HG03571 (cell line): ENCODE measurements around the gene STIL.

ENCODE experiments used
- ATAC-seq: cut with Tn5 transposase; IDR thresholded peaks from one replicate; pipeline ENCODE4 v1.9.1; 2021; ENCODE audit not compliant: unreplicated experiment

STIL gene

DNA sequence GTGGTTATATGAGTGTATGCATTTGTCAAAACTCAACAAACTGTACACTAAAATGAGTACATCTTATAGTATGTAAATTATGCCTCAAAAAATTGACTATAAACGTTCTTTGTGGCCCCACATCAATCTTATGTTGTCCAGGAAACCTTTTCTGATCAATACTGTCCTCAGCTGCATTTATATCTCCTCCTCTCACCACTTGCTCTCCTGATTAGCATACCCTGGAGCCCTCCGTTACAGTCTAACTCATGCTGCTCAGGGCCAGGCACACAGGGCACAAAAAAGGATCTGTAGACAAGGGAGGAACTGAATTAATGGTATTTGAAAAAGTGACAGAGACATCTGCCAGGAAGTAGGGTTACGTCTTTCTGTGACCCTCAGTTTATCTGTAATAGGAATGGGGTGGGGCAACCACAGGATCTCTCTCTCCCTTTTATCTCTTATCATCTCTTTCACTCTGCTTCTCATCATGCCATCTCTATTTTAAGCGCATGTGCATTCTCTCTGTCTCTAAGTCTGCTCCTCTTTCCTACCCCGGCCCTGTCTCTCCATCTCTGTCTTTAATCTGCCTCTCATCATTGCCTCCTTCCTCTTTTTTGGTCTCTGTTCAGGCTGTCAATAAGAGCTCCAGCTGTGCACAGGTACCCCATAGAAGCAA is 74.9 kb downstream of the STIL start:
- no peak for ATAC-seq

DNA sequence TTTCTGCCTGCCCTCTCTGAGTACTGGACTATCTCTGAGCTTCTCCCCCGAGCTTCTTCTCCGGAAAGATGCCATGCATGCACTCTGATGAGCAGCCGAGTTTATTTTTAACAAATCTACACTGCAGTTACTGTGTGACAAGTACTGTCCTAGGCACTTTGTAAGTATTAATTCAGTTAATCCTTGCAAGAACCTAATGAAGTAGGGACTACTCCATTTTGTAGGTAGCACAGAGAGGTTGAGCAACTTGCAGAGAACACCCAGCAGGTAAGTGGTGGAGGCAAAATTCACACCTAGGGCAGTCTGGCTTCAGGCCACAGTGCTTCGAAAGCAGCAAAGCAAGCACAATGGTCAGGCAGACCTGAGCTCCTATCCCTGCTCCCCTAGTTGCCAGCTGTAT is 78.1 kb downstream of the STIL start:
- no peak for ATAC-seq

- no peak for ATAC-seq
Measured at GRCh38 chr1:47235241-47235681, 78.7 kb downstream of the STIL start.

DNA sequence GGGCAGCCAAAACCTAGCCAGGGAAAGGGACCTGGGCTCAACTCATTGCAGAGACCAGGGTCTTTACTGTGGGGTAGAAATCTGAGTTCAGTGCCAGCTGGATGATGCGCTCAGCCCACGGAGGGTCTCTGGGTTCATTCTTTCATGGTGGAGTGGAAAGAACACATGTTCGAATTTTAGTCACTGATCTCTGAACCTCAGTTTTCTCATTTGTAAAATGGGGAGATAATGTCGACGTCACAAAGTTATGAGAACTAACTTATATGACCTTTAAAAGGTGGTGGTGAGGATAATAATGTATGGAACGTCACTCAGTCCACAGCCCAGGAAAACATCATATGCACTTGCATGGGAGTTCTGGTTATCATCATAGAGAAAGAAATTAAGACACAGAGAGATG is 80.8 kb downstream of the STIL start:
- ATAC-seq, result no peak

GRCh38 chr1:47232187-47232874 is 81.6 kb downstream of the STIL start, which contains the start of gene TAL1:
TSS of gene TAL1 (minus strand) at chr1:47232225. CDS start at chr1:47225888, 6,337 bp downstream.
- no peak for ATAC-seq

DNA sequence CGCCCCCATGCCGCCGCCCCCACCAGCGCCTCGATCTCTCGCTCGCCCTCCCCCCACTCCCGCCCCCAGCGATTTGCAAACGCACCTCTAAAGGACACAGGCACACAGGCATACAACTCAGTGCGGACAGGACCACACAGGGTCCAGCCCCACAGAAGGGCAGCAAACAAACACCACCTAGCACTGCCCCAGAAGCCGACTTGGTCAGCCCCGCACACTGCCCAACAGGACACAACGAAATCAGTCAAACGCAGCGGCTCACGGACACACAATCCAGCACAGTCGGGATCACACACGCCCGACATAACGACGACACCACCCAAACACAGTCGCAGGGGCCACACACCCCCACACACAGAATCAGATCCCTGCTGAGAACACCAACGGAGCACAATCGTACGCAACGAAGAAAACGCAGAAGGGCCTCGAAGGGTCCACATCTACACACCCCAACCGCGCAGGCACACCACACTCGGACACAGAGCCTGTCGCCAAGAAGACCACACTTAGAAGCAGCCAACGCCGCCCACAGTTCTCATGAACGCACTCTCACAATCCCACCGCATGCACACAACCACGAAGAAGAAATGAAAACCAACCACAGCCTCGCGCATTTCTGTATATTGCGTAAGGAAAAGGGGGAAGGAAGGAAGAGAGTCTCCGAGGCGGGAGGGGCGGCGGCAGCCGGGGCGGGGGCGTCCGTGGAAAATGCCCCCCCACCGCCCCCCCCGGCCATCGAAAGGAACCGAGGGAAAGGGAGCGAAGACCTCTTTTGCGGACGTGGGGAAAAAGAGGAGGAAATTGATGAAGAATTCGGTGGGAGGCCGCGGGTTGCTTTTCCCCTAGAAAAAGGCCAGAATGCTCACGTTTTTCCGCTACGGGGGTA is 82.4 kb downstream of the STIL start:
- no peak for ATAC-seq

- no peak for ATAC-seq
Measured at GRCh38 chr1:47230692-47231300, 83.2 kb downstream of the STIL start.

- ATAC-seq, result no peak
Measured at GRCh38 chr1:47229886-47230691, 83.9 kb downstream of the STIL start.

DNA sequence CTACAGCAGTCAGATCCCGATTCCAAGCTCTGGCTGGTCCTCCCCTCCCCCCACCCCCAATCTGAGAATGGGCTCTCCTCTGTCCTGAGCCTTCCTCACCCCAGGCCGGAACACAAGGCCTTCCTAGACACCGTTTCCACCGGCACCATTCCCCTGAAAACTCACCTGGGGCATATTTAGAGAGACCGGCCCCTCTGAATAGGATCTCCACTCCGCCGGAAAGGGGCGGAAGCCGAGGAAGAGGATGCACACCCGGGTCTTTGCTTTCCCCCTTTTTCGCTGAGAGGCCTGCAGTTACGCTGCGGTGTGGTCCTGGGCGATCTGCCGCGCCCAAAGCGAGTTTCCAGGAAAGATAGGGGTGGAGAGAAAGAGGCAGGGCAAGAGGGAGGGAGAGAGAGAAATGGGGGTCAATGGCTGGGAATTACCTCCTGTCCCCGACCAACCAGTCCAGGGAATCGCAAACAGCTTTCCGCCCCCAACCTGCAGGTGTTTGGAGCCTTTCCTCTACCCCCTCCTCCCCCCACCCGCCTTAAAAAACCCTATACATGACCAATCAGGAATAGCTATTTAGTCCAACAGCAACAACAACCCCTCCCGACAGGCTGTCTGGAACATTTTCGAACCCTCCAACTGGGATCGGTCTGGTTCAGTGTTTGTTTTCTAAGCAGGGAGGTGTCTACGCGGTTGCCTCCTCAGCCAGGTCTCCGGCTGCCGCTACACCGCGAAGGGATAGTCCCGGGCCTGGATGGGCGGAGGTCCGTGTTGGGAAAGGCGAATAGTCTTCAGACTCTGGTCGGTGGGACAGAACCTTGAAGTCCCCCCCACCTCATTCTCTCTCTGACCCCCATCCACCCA is 84.7 kb downstream of the STIL start:
- ATAC-seq, result no peak

DNA sequence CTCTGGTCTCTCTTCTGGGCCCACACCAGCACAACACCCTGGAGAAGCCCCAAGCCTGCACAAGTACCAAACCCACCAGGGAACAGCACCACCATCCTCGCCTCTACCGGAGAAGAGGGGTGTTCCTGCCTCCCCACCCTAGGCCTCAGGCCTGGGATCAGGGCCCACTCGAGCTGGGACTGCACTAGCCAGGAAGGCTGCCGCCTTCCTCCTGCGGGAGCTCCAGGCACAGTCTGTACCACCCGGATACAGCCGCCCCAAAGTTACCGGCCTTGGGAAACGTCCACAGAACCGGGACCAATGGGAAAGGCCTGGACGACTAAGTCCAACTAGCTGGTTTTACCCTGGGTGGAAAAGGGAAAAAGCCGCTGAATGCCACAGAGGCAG is 85.3 kb downstream of the STIL start:
- ATAC-seq, result no peak

DNA sequence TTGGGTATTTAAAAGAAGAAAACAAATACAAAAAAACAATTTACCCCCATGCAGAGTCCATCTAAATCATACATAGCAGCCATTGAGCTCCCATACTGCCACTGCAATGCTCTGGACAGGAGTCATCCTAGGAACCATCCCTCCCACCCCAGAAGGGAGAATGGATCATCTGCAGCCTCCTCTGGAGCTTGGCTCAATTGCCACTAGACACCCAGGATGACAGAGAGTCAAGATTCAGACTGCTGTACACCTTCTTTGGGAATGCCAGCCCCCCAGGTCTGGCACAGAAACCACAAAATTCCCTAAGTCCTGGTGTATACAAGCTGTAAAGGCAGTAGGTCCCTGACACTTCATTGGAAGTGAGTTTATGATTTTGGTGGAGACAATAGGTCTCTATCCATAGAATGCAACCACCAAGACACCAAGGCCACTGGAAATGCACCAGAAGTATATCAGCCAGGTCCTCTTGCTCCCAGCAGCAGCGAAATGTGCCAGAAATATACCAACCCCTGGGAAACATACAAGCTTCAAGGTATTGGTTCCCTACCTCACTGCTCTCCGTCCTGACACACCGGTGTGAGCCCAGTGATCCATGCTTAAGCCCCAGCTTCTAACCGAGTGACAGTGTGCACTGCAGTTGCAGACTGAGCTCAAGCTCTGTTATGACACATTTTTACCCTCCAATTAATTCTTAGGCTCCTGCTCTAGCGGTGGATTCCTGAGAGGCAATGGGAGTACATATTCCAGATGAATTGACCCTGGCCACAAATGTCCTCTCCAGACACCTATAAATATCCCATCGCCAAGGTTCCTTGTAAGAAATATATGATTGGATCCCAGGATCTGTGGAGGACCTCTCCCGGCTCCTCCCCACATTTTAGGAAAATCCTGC is 86.4 kb downstream of the STIL start:
- no peak for ATAC-seq

DNA sequence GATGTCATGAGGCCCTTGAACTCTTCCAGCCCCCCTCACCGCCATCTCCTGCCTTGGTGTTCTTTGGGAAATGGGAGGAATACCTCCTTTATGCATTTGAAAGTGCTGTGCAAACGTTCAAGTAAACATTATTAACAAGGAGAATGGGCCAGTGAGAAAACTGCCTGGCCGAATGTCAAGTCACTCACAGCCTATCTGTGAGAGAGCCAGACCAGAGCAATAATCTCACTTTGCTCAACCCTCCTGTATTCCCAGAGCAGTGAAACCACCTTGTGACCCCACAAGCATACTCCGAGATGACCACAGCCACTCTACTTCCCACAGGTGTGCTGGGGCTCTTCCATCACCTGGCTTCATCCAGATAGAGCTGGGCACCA is 87.1 kb downstream of the STIL start:
- ATAC-seq, result no peak

DNA sequence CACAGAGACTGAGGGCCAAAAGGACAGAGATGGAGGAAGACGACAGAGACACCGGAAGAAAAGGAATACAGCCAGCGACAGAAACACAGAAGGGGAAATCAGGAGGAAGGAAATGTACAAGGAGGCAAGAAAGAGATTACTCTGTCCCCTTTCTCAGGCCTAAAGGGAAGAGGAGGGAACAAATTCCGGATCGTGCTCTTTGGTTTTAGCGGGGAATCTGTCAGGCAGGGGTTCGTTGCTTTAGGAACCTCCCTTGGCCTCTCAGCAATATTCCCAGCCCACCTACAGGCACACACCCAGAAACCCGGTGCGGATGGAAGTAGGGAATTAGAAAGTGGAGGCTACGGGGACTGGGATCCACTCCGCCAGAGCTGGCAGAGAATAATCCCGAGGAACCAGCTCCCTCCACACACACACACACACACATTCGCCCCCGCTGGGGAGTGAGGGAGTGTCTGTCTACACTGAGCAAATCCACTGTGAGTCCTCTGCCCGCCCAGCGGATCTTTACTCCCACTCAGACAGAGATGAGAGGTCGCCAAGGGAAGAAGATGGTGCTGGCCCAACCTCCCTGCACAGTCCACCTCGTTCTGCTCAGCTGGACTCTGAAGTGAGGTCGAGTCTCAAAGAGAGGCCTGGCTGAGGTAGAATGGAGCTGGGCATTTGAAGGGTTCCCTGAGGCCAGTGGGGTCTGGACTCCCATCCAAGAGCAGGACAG is 87.7 kb downstream of the STIL start:
- ATAC-seq, result no peak

DNA sequence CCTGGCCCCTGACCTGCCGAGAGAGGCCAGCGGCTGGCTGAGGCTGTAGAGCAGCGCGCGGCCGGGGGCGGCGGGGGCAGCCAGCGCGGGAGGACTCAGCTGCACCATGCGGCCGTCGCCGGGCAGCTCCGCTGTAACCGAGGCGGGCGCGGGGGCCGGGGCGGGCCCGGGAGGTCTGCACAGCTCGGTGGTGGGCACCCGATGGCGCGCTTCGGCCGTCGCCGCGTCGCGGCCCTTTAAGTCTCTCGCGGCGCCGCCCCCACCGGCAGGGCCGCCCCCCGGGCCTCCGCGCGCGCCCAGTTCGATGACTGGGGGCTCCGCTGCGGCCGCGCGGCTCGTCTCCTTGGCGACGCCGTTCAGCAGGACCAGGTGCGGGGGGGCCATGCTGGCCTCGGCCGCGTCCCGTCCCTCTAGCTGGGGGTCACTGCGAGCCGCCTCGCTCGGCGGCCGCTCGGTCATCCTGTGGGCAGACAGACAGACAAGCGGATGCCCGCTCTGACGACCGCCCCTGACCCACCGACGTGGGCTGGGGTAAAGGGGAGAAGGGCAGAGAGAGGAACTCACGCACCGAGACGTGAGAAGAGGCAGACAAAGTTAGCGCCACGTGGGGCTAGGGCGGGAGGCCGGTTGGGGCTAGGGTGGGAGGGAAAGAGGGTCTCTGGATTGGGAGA is 88.4 kb downstream of the STIL start:
- no peak for ATAC-seq

GRCh38 chr1:47224676-47225399 is 89.1 kb downstream of the STIL start:
- ATAC-seq, result no peak

DNA sequence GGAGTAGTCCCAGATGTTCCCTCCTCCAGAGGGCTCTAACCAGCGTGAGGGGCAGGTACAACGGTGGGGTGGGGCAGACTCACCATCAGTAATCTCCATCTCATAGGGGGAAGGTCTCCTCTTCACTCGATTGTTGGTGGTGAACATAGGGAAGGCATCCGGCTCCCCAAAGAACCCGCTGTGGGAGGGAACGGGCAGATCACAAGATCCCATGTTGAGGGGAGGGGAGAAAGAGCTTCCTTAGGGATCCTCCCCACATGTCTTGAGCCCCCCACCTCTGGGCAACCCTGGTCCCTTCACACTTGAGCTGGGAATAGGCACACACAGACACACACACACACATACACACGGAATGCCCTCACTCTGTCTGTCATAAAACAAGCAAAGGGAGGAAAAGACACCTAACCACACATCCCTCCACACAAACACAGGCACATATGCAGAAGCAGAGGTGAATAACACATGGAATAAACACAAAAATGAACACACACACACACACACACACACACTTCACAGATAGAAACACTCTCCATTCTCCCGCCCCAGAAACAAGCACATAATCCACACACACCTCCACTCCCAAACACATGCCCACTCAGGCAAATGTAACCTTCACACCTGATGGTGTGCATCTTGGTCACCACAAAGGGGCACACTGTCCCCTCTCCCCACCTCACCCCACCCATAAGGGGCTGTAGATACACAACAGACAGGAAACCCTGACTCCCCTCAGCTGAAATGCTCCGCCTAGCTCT is 89.8 kb downstream of the STIL start:
- no peak for ATAC-seq
